Skeletal muscle tissue (tissue), 4 donors: Measurements from ENCODE around the gene CMSS1. TPM values are rescaled to one million over a fixed set of nuclear protein-coding genes. Genes with fewer than 3 reads are reported as not detected.

Experiments
- H3K27ac ChIP-seq: one replicate; pipeline ENCODE4 v1.7.0; 2013; ENCODE audit warnings: mild to moderate bottlenecking, low read depth, low read length, inconsistent platforms
- H3K27me3 ChIP-seq, 3 donors: one replicate each; pipeline ENCODE4 v1.7.0; 2013; ENCODE audit warnings: low read length in 3 of 3; ENCODE audit not compliant: control insufficient read depth in 3 of 3, insufficient read depth in 3 of 3
- H3K36me3 ChIP-seq, 3 donors: one replicate each; pipeline ENCODE4 v1.7.0; 2013; ENCODE audit warnings: low read length in 3 of 3; ENCODE audit not compliant: control insufficient read depth in 3 of 3, insufficient read depth in 3 of 3
- H3K4me1 ChIP-seq, 3 donors: one replicate each; pipeline ENCODE4 v1.7.0; 2013; ENCODE audit warnings: low read length in 3 of 3, mild to moderate bottlenecking in 3 of 3; ENCODE audit not compliant: control insufficient read depth in 3 of 3, insufficient read depth in 3 of 3
- H3K4me3 ChIP-seq, 3 donors: one replicate each; pipeline ENCODE4 v1.7.0; 2013; ENCODE audit warnings: low read length in 3 of 3
- H3K9ac ChIP-seq, 3 donors: one replicate each; pipeline ENCODE4 v1.7.0; 2013; ENCODE audit warnings: low read length in 3 of 3, mild to moderate bottlenecking in 3 of 3, moderate library complexity in 2 of 3, low read depth in 1 of 3
- H3K9me3 ChIP-seq, 3 donors: one replicate each; pipeline ENCODE4 v1.7.0; 2013; ENCODE audit warnings: low read length in 3 of 3; ENCODE audit not compliant: control insufficient read depth in 3 of 3
- total RNA-seq: library from RNA; depleted of rRNA; stranded (reverse); fragments of >200 nt; gene quantifications from one replicate; pipeline ENCODE4 v1.2.3, GENCODE V29; 2014
- donor health status: Osteomylitis.

CMSS1 gene
- total RNA-seq, 1 donor from 2014 or later: 8.4 TPM

- Histone ChIP-seq H3K9me3 (no peaks in the 10 kb centered on the region), H3K36me3 (no peaks in the 10 kb centered on the region), H3K27me3 (no peaks in the 10 kb centered on the region), H3K27ac (no peak overlapping the region), H3K4me1 (peaks cover 38 to 64% (median 39%) of the 10 kb centered on the region in 3 donors), H3K9ac (no peak overlapping the region), H3K4me3 (no peak overlapping the region)
Measured at GRCh38 chr3:99970198-99970597, 152.5 kb downstream of the CMSS1 start.

DNA sequence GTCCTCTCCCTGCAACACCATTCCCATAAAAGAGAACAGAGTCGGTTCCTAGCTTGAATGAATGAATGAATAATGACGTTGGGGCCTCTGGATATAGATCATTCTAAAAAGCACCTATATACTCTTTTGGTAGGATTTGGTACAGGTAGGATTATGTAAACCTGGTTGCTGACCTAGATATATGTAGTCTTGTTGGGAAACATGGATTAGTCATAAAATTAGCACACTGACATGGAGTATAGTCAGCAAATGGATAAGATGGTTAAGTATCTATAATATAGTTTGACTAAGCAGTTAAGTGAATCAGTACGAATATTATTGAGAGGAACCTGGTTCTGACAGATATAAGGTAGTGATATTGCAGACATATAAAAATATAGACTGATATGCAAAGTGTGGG, 154.1 kb downstream of the CMSS1 start:
- no peak overlapping the region for H3K4me3 ChIP-seq
- H3K27ac ChIP-seq: peak overlapping the region; percentile 45
- H3K9ac ChIP-seq: no peak overlapping the region
- H3K36me3 ChIP-seq: no peaks in the 10 kb centered on the region
- H3K27me3 ChIP-seq: no peaks in the 10 kb centered on the region
- H3K4me1 ChIP-seq: peaks cover 30 to 50% (median 32%) of the 10 kb centered on the region in 3 donors
- H3K9me3 ChIP-seq: no peaks in the 10 kb centered on the region

GRCh38 chr3:99972380-99973104, 154.9 kb downstream of the CMSS1 start:
- Histone ChIP-seq H3K4me1 (peaks cover 23 to 43% (median 24%) of the 10 kb centered on the region in 3 donors), H3K9ac (no peak overlapping the region), H3K9me3 (no peaks in the 10 kb centered on the region), H3K27ac (peak overlapping the region; percentile 45), H3K4me3 (no peak overlapping the region), H3K36me3 (no peaks in the 10 kb centered on the region), H3K27me3 (no peaks in the 10 kb centered on the region)

- Histone ChIP-seq H3K9me3 (no peaks in the 10 kb centered on the region), H3K36me3 (peaks cover 0 to 2% (median 0%) of the 10 kb centered on the region in 3 donors), H3K27me3 (no peaks in the 10 kb centered on the region), H3K27ac (no peak overlapping the region), H3K4me1 (peaks cover 4 to 23% (median 16%) of the 10 kb centered on the region in 3 donors), H3K9ac (no peak overlapping the region), H3K4me3 (no peak overlapping the region)
Measured at GRCh38 chr3:99974989-99975388, 157.3 kb downstream of the CMSS1 start.

DNA sequence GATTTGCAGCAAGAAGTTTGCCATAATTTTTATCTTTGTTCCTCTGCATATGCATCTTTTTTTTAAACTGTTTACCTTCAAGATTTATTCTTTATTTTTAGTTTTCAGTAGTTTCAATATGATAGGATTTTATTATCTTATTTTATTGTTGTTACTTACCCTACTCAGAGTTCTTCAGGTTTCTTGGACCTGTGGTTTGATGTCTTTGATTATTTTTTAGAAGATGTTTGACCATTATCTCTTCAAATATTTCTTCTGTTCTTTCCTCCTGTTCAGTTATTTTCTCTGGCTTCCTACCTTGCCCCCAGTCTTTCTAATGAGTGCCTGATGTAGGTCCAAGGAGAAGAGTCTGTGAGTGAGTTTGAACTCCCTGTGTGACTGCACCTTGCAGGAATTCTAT, 158.9 kb downstream of the CMSS1 start:
- H3K4me3 ChIP-seq: no peak overlapping the region
- no peak overlapping the region for H3K27ac ChIP-seq
- peaks cover 0 to 16% (median 11%) of the 10 kb centered on the region in 3 donors for H3K4me1 ChIP-seq
- no peaks in the 10 kb centered on the region for H3K9me3 ChIP-seq
- no peaks in the 10 kb centered on the region for H3K27me3 ChIP-seq
- peaks cover 0 to 5% (median 0%) of the 10 kb centered on the region in 3 donors for H3K36me3 ChIP-seq
- H3K9ac ChIP-seq: no peak overlapping the region

DNA sequence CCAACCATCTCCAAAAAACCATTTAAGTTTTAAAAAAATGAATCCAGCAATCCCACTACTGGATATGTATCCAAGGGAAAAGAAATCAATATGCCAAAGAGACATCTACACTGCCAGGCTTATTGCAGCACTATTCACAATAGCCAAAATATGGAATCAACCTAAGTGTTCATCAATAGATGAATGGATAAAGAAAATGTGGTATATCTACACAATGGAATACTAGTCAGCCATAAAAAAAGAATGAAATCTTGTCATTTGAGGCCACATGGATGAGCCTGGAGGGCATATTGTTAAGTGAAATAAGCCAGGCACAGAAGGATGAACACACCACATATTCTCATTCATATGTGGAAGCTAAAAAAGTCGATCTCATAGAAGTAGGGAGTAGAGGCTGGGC, 160.6 kb downstream of the CMSS1 start:
- H3K9ac ChIP-seq: no peak overlapping the region
- H3K4me3 ChIP-seq: no peak overlapping the region
- H3K36me3 ChIP-seq: peaks cover 0 to 6% (median 0%) of the 10 kb centered on the region in 3 donors
- no peaks in the 10 kb centered on the region for H3K9me3 ChIP-seq
- H3K4me1 ChIP-seq: peaks cover 0 to 8% (median 0%) of the 10 kb centered on the region in 3 donors
- H3K27ac ChIP-seq: no peak overlapping the region
- H3K27me3 ChIP-seq: no peaks in the 10 kb centered on the region

DNA sequence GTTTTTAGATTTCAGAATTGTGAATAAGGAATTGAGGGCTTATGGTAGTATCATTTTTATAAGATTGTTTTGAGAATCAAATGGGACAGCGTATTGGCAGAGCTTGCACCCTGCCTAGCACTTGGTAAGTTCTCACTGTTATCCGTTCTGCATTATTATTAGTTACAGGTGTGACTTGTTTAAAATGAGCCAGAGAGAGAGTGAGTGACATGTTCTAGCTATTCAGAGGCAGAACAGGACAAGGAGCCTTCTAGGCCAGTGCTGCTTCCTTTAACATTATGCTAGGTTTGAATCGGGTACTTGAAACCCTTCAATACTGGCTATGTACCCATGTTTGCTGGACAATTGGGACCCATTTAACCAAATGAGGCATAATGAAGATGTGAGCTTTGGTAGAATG, 162.9 kb downstream of the CMSS1 start:
- Histone ChIP-seq H3K27me3 (no peaks in the 10 kb centered on the region), H3K4me3 (no peak overlapping the region), H3K36me3 (peaks cover 0 to 6% (median 0%) of the 10 kb centered on the region in 3 donors), H3K9ac (no peak overlapping the region), H3K4me1 (peaks cover 0 to 4% (median 0%) of the 10 kb centered on the region in 3 donors), H3K27ac (no peak overlapping the region), H3K9me3 (no peaks in the 10 kb centered on the region)

DNA sequence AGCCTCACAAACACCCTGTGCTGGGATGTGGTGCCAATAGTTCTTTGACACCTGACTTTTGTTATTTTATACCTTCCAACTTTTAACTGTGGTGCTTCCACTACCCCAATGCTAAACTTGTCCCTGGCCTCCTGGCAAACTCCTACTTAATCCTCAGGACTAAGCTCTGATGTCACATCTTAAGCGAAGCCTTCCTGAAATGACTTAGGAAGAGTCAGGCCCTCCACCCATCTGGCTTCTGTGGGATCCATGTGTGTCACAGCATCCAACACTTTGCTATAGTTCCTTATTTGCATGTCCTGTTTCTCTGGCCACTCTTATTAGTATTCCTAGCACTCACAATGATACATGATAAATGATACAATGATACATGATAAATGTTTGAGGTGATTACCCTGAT, 163.5 kb downstream of the CMSS1 start:
- H3K4me1 ChIP-seq: peaks cover 0 to 4% (median 0%) of the 10 kb centered on the region in 3 donors
- no peak overlapping the region for H3K4me3 ChIP-seq
- H3K36me3 ChIP-seq: peaks cover 0 to 6% (median 0%) of the 10 kb centered on the region in 3 donors
- no peaks in the 10 kb centered on the region for H3K27me3 ChIP-seq
- H3K9me3 ChIP-seq: no peaks in the 10 kb centered on the region
- no peak overlapping the region for H3K9ac ChIP-seq
- no peak overlapping the region for H3K27ac ChIP-seq

DNA sequence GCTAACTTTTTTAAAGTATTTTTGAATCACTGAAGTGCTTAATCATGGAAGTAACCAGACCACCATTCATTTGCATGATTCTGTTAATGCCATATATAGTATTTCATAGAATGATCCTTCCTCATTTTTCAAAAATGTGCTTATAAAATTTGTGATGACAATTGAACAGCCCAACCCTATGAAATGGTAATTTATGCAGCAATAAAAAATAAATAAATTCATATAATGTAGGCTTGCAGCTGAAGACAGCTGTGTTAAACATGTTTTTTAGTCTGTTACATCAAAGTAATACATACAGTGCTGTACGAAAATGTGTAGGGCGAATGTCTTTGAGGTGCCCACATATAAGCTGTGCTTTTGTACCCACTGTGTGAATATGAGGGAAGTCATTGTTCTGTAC, 165.0 kb downstream of the CMSS1 start:
- Histone ChIP-seq H3K9me3 (no peaks in the 10 kb centered on the region), H3K27ac (no peak overlapping the region), H3K4me1 (peaks cover 0 to 4% (median 0%) of the 10 kb centered on the region in 3 donors), H3K27me3 (no peaks in the 10 kb centered on the region), H3K36me3 (peaks cover 0 to 6% (median 0%) of the 10 kb centered on the region in 3 donors), H3K4me3 (no peak overlapping the region), H3K9ac (no peak overlapping the region)

DNA sequence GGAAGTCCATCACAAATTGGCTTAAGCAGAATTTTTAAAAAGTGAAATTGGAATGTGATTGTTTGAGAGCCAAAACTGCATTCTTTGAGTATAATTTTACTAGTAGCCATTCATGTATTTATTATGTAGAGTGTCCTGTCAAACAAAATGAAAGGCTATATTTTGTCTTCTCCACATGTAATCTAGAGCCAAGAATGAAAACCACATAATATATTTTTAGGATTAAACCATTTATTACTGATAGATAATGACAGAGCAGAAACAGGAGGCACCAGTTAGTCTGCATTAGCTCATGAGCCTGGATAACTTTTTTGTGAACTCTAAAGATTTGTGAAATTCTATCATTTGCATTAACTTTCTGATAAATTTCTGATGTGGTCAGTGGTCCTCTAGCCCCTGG, 166.5 kb downstream of the CMSS1 start:
- Histone ChIP-seq H3K4me1 (peaks cover 0 to 4% (median 0%) of the 10 kb centered on the region in 3 donors), H3K27me3 (no peaks in the 10 kb centered on the region), H3K9me3 (no peaks in the 10 kb centered on the region), H3K9ac (no peak overlapping the region), H3K27ac (no peak overlapping the region), H3K4me3 (no peak overlapping the region), H3K36me3 (peaks cover 0 to 4% (median 0%) of the 10 kb centered on the region in 3 donors)
